Memory B cell (primary cell): Measurements from ENCODE around the gene RTKN.

Source experiments
- ATAC-seq: fragments of 150-1000 bp; cut with Tn5 transposase; 2 replicates; pipeline ENCODE4 v1.10.0; 2021; ENCODE audit warnings: low read depth, mild to moderate bottlenecking, moderate library complexity
- DNase-seq, 2 donors: peaks; one replicate each; pipeline ENCODE4 v3.0.0; 2022; ENCODE audit warnings: low spot score in 2 of 2
- H3K27ac Mint-ChIP-seq: one replicate; pipeline ENCODE4 v1.8.0; 2022; ENCODE audit warnings: mild to moderate bottlenecking, moderate library complexity, mixed read lengths
- H3K27me3 Mint-ChIP-seq: one replicate; pipeline ENCODE4 v1.8.0; 2022; ENCODE audit warnings: mixed read lengths
- H3K36me3 Mint-ChIP-seq: one replicate; pipeline ENCODE4 v1.8.0; 2022; ENCODE audit warnings: mild to moderate bottlenecking, mixed read lengths
- H3K4me1 Mint-ChIP-seq: one replicate; pipeline ENCODE4 v1.8.0; 2022; ENCODE audit warnings: mixed read lengths
- H3K4me3 Mint-ChIP-seq: one replicate; pipeline ENCODE4 v1.8.0; 2022; ENCODE audit warnings: mild to moderate bottlenecking, moderate library complexity, mixed read lengths
- H3K9me3 Mint-ChIP-seq: one replicate; pipeline ENCODE4 v1.8.0; 2022; ENCODE audit warnings: mixed read lengths

The RTKN gene

GRCh38 chr2:74401891-74402290, 39.8 kb downstream of the RTKN start:
- Mint-ChIP-seq H3K27me3 (no peaks in the 10 kb centered on the region), H3K36me3 (no peaks in the 10 kb centered on the region), H3K4me3 (no peak overlapping the region), H3K9me3 (no peaks in the 10 kb centered on the region), H3K27ac (no peak overlapping the region), H3K4me1 (peaks cover 7% of the 10 kb centered on the region)
- ATAC-seq = no peak
- DNase-seq = no peak

GRCh38 chr2:74399785-74400184, 42.0 kb downstream of the RTKN start:
- peaks cover 3% of the 10 kb centered on the region for H3K27me3 Mint-ChIP-seq
- peak in 1 of 2 donors; percentile 23 for DNase-seq
- no peaks in the 10 kb centered on the region for H3K4me1 Mint-ChIP-seq
- H3K4me3 Mint-ChIP-seq = no peak overlapping the region
- ATAC-seq = peak; percentile 65
- no peaks in the 10 kb centered on the region for H3K36me3 Mint-ChIP-seq
- no peaks in the 10 kb centered on the region for H3K9me3 Mint-ChIP-seq
- no peak overlapping the region for H3K27ac Mint-ChIP-seq

- H3K9me3 Mint-ChIP-seq = no peaks in the 10 kb centered on the region
- H3K4me1 Mint-ChIP-seq = peaks cover under 1% of the 10 kb centered on the region
- H3K27me3 Mint-ChIP-seq = peaks cover 3% of the 10 kb centered on the region
- no peaks in the 10 kb centered on the region for H3K36me3 Mint-ChIP-seq
- no peak overlapping the region for H3K27ac Mint-ChIP-seq
- DNase-seq = no peak
- no peak overlapping the region for H3K4me3 Mint-ChIP-seq
- no peak for ATAC-seq
These were observed 45.6 kb downstream of the RTKN start for GRCh38 chr2:74396149-74396548.

GRCh38 chr2:74393525-74393924, 48.2 kb downstream of the RTKN start:
- peaks cover 3% of the 10 kb centered on the region for H3K4me1 Mint-ChIP-seq
- no peak for DNase-seq
- H3K9me3 Mint-ChIP-seq = no peaks in the 10 kb centered on the region
- no peak overlapping the region for H3K4me3 Mint-ChIP-seq
- no peak for ATAC-seq
- peaks cover 3% of the 10 kb centered on the region for H3K27me3 Mint-ChIP-seq
- H3K27ac Mint-ChIP-seq = no peak overlapping the region
- H3K36me3 Mint-ChIP-seq = no peaks in the 10 kb centered on the region

- peaks cover 3% of the 10 kb centered on the region for H3K27me3 Mint-ChIP-seq
- H3K36me3 Mint-ChIP-seq = no peaks in the 10 kb centered on the region
- ATAC-seq (no peak), DNase-seq (no peak)
- peaks cover 3% of the 10 kb centered on the region for H3K4me1 Mint-ChIP-seq
- H3K27ac Mint-ChIP-seq = no peak overlapping the region
- H3K9me3 Mint-ChIP-seq = no peaks in the 10 kb centered on the region
- H3K4me3 Mint-ChIP-seq = no peak overlapping the region
These were observed 49.3 kb downstream of the RTKN start for GRCh38 chr2:74392449-74392743.

- Mint-ChIP-seq H3K27me3 (peaks cover 3% of the 10 kb centered on the region), H3K4me3 (peak overlapping the region; percentile 97), H3K27ac (peak overlapping the region; percentile 100), H3K9me3 (no peaks in the 10 kb centered on the region), H3K4me1 (peaks cover 3% of the 10 kb centered on the region), H3K36me3 (no peaks in the 10 kb centered on the region)
- ATAC-seq = peak; percentile 84
- peak; percentile 98 to 99 for DNase-seq
These were observed 49.9 kb downstream of the RTKN start for GRCh38 chr2:74391580-74392448.

- no peak for ATAC-seq
- H3K27ac Mint-ChIP-seq = peak overlapping the region; percentile 100
These were observed 50.5 kb downstream of the RTKN start for GRCh38 chr2:74391209-74391579.

GRCh38 chr2:74390606-74391005, 51.1 kb downstream of the RTKN start:
- Mint-ChIP-seq H3K4me3 (peak overlapping the region; percentile 41), H3K36me3 (no peaks in the 10 kb centered on the region), H3K9me3 (no peaks in the 10 kb centered on the region), H3K27me3 (peaks cover 3% of the 10 kb centered on the region), H3K27ac (no peak overlapping the region), H3K4me1 (peaks cover 3% of the 10 kb centered on the region)
- DNase-seq = no peak
- no peak for ATAC-seq

More at GRCh38 chr2:74391209-74391579, 50.5 kb downstream of the RTKN start:
- Mint-ChIP-seq H3K36me3 (no peaks in the 10 kb centered on the region), H3K9me3 (no peaks in the 10 kb centered on the region), H3K4me1 (peaks cover 3% of the 10 kb centered on the region), H3K4me3 (peak overlapping the region; percentile 97), H3K27me3 (peaks cover 3% of the 10 kb centered on the region)
- no peak for DNase-seq

- no peaks in the 10 kb centered on the region for H3K27me3 Mint-ChIP-seq
- no peak for ATAC-seq
- H3K27ac Mint-ChIP-seq = no peak overlapping the region
- peaks cover 3% of the 10 kb centered on the region for H3K36me3 Mint-ChIP-seq
- H3K4me1 Mint-ChIP-seq = peaks cover 5% of the 10 kb centered on the region
- H3K4me3 Mint-ChIP-seq = no peak overlapping the region
- no peak for DNase-seq
- H3K9me3 Mint-ChIP-seq = no peaks in the 10 kb centered on the region
These were observed 54.4 kb downstream of the RTKN start for GRCh38 chr2:74387346-74387745.

- Mint-ChIP-seq H3K4me3 (no peak overlapping the region), H3K9me3 (no peaks in the 10 kb centered on the region), H3K27ac (no peak overlapping the region), H3K4me1 (peaks cover 8% of the 10 kb centered on the region), H3K36me3 (peaks cover 3% of the 10 kb centered on the region), H3K27me3 (no peaks in the 10 kb centered on the region)
- DNase-seq (no peak), ATAC-seq (no peak)
These were observed 56.3 kb downstream of the RTKN start for GRCh38 chr2:74385396-74385795.

GRCh38 chr2:74384051-74384450, 57.7 kb downstream of the RTKN start:
- Mint-ChIP-seq H3K27me3 (no peaks in the 10 kb centered on the region), H3K4me1 (peaks cover 13% of the 10 kb centered on the region), H3K36me3 (peaks cover 3% of the 10 kb centered on the region), H3K9me3 (no peaks in the 10 kb centered on the region), H3K4me3 (no peak overlapping the region), H3K27ac (no peak overlapping the region)
- no peak for ATAC-seq
- no peak for DNase-seq

GRCh38 chr2:74383254-74383653, 58.5 kb downstream of the RTKN start:
- no peak for DNase-seq
- Mint-ChIP-seq H3K27me3 (no peaks in the 10 kb centered on the region), H3K27ac (no peak overlapping the region), H3K4me1 (peaks cover 16% of the 10 kb centered on the region), H3K4me3 (no peak overlapping the region), H3K9me3 (no peaks in the 10 kb centered on the region), H3K36me3 (peaks cover 3% of the 10 kb centered on the region)
- no peak for ATAC-seq

- H3K4me3 Mint-ChIP-seq = no peak overlapping the region
- peaks cover 16% of the 10 kb centered on the region for H3K4me1 Mint-ChIP-seq
- no peaks in the 10 kb centered on the region for H3K9me3 Mint-ChIP-seq
- no peak for ATAC-seq
- peaks cover 9% of the 10 kb centered on the region for H3K36me3 Mint-ChIP-seq
- H3K27me3 Mint-ChIP-seq = no peaks in the 10 kb centered on the region
- H3K27ac Mint-ChIP-seq = no peak overlapping the region
- DNase-seq = no peak
These were observed 60.0 kb downstream of the RTKN start for GRCh38 chr2:74381751-74382150.

GRCh38 chr2:74379851-74380789, 61.6 kb downstream of the RTKN start, which contains the start of gene DCTN1:
DCTN1 (minus strand) TSS chr2:74380311; CDS start chr2:74380037, 274 bp downstream.
- DNase-seq (no peak), ATAC-seq (no peak)
- H3K4me1 Mint-ChIP-seq = peaks cover 21% of the 10 kb centered on the region
- H3K27me3 Mint-ChIP-seq = no peaks in the 10 kb centered on the region
- H3K9me3 Mint-ChIP-seq = no peaks in the 10 kb centered on the region
- no peak within 1 kb of the TSS for H3K27ac Mint-ChIP-seq
- H3K4me3 Mint-ChIP-seq = peak within 1 kb of the TSS; percentile 6
- H3K36me3 Mint-ChIP-seq = peaks cover 19% of the 10 kb centered on the region
